Vagina (tissue), 2 donors: Measurements from ENCODE around the gene TTC22.

Experiments
- CTCF ChIP-seq, 3 experiments: fragments of 450-650 bp in 2 of 3; fragments of 200-600 bp in 1 of 3; sonication (generic) in 1 of 3; IDR thresholded peaks; one replicate each; pipeline ENCODE4 v1.5.1; 2017 to 2019; ENCODE audit warnings: antibody characterized with exemption in 3 of 3, mild to moderate bottlenecking in 2 of 3, moderate library complexity in 2 of 3
- POLR2A ChIP-seq, 2 donors: fragments of 450-650 bp; IDR thresholded peaks; one replicate each; pipeline ENCODE4 v1.6.1; 2017; ENCODE audit warnings: antibody characterized with exemption in 2 of 2, mild to moderate bottlenecking in 2 of 2, moderate library complexity in 2 of 2
- POLR2AphosphoS5 ChIP-seq, 2 donors: sonication (generic); formaldehyde crosslinking; IDR thresholded peaks; one replicate each; pipeline ENCODE4 v1.9.0; 2017; ENCODE audit warnings: antibody characterized with exemption in 2 of 2, mild to moderate bottlenecking in 2 of 2, low read depth in 1 of 2; ENCODE audit not compliant: insufficient read depth in 1 of 2

GRCh38 chr1:54815086-54815876 is 14.2 kb upstream of the TTC22 start:
- TF ChIP-seq CTCF (IDR thresholded peaks at IDR 0.05): no peak
- no peak for TF ChIP-seq POLR2AphosphoS5 (IDR thresholded peaks at IDR 0.05; ENCODE audit: insufficient read depth in 1 of 2, low read depth in 1 of 2)
- no peak for TF ChIP-seq POLR2A (IDR thresholded peaks at IDR 0.05)
